SJSA1 (cell line): ENCODE data around the gene PANK1. TPM values are rescaled to one million over a fixed set of nuclear protein-coding genes. Genes with fewer than 3 reads are reported as not detected.

Experiments
- DNase-seq, 2 experiments: peaks; one replicate each; pipeline ENCODE4 v3.0.0-alpha.2; 2015 to 2020; ENCODE audit warnings: low spot score in 2 of 2, low read depth in 1 of 2
- H3K27ac ChIP-seq: fragments of 250-450 bp; sonication (Bioruptor Pico); 2 replicates; pipeline ENCODE4 v1.5.1; 2020; ENCODE audit warnings: mild to moderate bottlenecking, moderate library complexity
- H3K27me3 ChIP-seq: fragments of 250-450 bp; sonication (Bioruptor Pico); replicated peaks from 2 replicates; pipeline ENCODE4 v1.5.1; 2020; ENCODE audit warnings: mild to moderate bottlenecking, moderate library complexity
- H3K36me3 ChIP-seq: fragments of 250-450 bp; sonication (Bioruptor Pico); 2 replicates; pipeline ENCODE4 v1.5.1; 2020; ENCODE audit warnings: mild to moderate bottlenecking
- H3K4me1 ChIP-seq: fragments of 250-450 bp; sonication (Bioruptor Pico); replicated peaks from 2 replicates; pipeline ENCODE4 v1.6.1; 2021; ENCODE audit warnings: mild to moderate bottlenecking
- H3K4me3 ChIP-seq: fragments of 250-450 bp; sonication (Bioruptor Pico); 2 replicates; pipeline ENCODE4 v1.5.1; 2020; ENCODE audit warnings: mild to moderate bottlenecking
- H3K9me3 ChIP-seq: fragments of 250-450 bp; sonication (Bioruptor Pico); replicated peaks from 2 replicates; pipeline ENCODE4 v1.5.1; 2020; ENCODE audit warnings: mild to moderate bottlenecking
- total RNA-seq: library from RNA; depleted of rRNA; stranded (reverse); fragments of >200 nt; shearing (Covaris generic); gene quantifications from 2 replicates; pipeline ENCODE4 v1.2.3, GENCODE V29; 2014

The PANK1 gene
- total RNA-seq, 1 experiment from 2014 or later = 6.7 TPM

DNA sequence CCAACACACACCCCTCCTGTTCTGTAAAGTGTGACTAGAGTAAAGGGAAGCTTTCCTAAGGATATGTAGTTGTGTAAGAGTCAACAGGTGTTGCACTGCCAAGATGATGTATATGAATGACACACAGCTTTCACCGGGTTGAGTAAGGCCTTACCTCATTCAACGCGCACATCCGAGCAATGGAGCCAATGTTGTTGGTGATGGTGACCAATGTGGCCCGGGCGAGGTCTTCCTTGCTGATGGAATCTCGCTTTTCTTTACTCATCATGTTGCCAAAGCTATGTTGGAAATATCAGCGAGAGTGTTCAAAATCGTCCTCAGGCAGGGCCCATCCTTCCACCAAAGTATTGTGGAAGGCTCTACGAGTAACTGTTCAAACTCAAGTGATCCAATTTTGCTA is 52.0 kb downstream of the PANK1 start:
- Histone ChIP-seq H3K27me3 (no peaks in the 10 kb centered on the region), H3K4me3 (no peak overlapping the region), H3K9me3 (no peaks in the 10 kb centered on the region), H3K4me1 (peaks cover 11% of the 10 kb centered on the region), H3K27ac (no peak overlapping the region), H3K36me3 (no peaks in the 10 kb centered on the region; the same call in 1 of the 2 replicates)
- DNase-seq = no peak

DNA sequence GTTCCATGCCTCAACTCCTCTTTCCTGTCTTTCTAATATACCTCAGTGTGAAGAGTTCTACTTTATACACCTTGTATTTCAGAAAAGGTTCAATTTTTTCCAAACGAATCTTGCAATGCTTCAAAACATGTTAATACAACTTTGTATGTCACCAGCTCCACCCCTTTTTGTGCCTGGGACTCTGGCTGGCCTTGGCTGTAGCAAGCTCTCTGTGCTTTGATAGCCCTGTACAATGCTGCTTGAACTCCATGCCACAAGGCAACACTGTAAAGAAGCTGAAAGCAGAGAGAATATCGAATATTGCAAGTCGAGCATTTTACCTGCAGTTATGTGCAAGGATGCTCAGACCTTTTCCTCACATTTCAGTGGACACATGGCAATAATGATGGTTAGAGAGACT is 52.5 kb downstream of the PANK1 start:
- Histone ChIP-seq H3K36me3 (no peaks in the 10 kb centered on the region; the same call in 1 of the 2 replicates), H3K4me3 (no peak overlapping the region), H3K4me1 (peaks cover 11% of the 10 kb centered on the region), H3K27me3 (no peaks in the 10 kb centered on the region), H3K27ac (no peak overlapping the region), H3K9me3 (no peaks in the 10 kb centered on the region)
- no peak for DNase-seq

DNA sequence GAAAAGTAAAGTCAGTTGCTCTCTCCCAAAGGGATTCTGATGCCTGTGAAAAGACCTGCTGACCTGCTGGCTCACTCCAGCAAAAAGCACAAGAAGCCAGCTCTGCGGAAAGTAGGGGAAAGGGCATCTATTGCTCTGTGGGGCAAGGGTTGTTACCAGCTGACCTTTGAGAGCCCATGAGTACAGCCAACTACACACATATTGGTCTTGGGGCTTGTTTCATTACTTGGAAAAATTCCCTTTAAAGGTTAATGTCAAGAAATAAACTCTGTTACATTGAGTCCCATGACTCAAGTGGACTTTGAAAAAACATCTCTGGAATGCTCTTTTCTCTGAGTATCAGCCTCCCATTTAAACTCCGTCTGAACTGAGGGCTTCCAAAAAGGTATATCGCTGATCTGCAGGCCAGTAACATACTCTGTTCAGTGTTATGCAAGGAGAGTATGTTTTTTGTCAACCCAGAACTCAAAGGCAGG is 53.2 kb downstream of the PANK1 start:
- Histone ChIP-seq H3K36me3 (no peaks in the 10 kb centered on the region; the same call in 1 of the 2 replicates), H3K9me3 (no peaks in the 10 kb centered on the region), H3K4me3 (no peak overlapping the region), H3K27me3 (no peaks in the 10 kb centered on the region), H3K4me1 (peaks cover 11% of the 10 kb centered on the region), H3K27ac (no peak overlapping the region)
- no peak for DNase-seq

DNA sequence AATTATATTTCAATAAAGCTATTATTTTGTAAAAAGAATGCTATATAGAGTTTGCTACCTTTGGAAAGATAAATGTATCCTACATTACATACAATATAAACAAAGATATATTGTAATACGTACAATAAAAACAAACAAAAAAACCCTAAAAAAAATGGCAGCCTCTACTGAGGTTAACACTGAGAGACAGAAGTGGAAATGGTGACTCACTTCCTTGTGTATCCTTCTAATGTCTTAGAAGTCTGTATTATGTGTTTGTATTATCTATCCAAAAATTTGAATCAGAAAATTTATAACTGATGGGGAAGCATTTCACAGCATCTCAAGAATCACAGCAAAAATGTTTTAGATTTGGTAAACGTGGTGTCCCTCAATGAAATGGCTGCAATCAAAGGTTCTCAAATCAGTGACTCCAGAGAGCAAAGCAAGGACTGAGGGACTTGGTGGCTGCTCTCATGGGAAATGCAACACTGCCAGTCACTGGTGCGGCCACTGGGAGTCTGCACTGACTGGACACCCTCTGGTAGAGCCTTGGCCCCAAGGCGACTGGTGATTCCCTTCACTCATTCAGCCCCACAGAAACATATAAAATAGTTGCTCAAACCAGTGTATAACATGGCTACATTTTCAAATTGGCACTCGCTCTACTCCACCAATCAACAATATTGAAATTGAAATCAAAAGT is 53.8 kb downstream of the PANK1 start:
- Histone ChIP-seq H3K9me3 (no peaks in the 10 kb centered on the region), H3K36me3 (no peaks in the 10 kb centered on the region; the same call in 1 of the 2 replicates), H3K4me1 (peaks cover 11% of the 10 kb centered on the region), H3K27me3 (no peaks in the 10 kb centered on the region), H3K4me3 (no peak overlapping the region), H3K27ac (no peak overlapping the region)
- DNase-seq = no peak

DNA sequence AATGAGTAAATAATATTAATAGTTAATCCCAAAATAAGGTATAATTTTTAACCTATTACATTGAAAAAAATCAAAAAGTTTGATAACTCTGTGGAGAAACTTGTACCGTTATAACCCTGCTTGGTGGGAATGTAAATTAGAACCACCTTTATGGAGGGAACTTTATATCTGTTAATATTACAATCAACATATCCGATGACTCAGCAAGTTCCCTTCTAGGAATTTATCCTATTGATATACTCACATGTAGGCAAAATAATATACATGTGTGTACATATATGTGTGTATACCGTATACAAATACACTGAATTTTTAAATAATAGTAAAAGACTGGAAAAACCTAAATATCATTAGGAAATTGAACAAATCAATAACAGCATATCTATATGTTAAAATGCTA is 54.7 kb downstream of the PANK1 start:
- Histone ChIP-seq H3K36me3 (no peaks in the 10 kb centered on the region; the same call in 1 of the 2 replicates), H3K4me1 (peaks cover 11% of the 10 kb centered on the region), H3K27ac (no peak overlapping the region), H3K4me3 (no peak overlapping the region), H3K9me3 (no peaks in the 10 kb centered on the region), H3K27me3 (no peaks in the 10 kb centered on the region)
- DNase-seq = no peak

DNA sequence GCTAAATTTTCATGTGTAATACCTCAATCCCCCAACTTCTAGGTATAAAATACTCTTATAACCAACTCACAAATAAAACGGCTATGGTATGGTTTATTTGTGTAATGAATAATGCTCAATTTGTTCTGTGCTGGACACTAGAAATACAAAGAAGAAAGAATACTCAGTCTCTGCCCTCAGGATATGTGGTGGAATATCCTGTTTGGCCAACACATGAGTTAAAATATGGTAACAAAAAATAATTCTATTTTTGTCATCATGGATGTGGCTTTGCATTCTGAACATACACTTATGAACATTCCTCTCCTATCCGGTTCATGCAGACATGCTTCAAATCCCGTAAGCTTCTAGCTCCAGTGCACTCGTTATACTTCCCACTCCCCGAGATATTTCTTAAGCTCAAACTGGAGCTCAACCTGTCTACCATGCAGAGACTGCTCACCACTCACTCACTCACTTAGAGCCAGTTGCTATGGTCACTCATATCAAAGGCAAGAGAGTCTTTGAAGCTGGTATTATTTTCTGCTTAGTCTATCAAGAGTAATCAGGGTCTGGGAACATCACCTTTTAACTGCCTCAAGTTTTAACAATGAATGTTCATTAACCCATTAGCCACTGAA is 55.8 kb downstream of the PANK1 start:
- Histone ChIP-seq H3K4me1 (peaks cover 11% of the 10 kb centered on the region), H3K27me3 (no peaks in the 10 kb centered on the region), H3K36me3 (no peaks in the 10 kb centered on the region; the same call in 1 of the 2 replicates), H3K9me3 (no peaks in the 10 kb centered on the region), H3K27ac (no peak overlapping the region), H3K4me3 (no peak overlapping the region)
- DNase-seq = no peak

DNA sequence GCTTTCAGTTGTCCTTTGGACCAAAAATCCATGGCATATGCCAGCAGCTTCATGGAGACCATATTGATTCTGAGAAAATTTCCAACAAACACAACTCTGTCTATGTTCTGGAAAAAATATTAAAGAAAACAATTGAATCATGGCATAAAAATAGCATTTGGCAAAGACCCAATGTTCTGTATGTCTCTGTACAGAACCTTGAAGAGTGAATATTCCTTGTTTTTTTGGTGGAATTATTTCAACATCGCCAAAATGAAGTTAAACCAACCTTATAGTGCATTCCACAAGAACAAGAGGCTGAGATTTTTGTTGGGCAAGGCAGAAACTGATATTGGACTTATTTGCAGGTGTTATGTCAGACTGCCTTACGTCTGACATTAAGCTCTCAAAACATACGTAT is 56.4 kb downstream of the PANK1 start:
- no peaks in the 10 kb centered on the region for H3K27me3 ChIP-seq
- H3K4me3 ChIP-seq = no peak overlapping the region
- H3K4me1 ChIP-seq = peaks cover 11% of the 10 kb centered on the region
- no peak overlapping the region for H3K27ac ChIP-seq
- H3K9me3 ChIP-seq = no peaks in the 10 kb centered on the region
- H3K36me3 ChIP-seq = no peaks in the 10 kb centered on the region; the same call in 1 of the 2 replicates
- DNase-seq = no peak

DNA sequence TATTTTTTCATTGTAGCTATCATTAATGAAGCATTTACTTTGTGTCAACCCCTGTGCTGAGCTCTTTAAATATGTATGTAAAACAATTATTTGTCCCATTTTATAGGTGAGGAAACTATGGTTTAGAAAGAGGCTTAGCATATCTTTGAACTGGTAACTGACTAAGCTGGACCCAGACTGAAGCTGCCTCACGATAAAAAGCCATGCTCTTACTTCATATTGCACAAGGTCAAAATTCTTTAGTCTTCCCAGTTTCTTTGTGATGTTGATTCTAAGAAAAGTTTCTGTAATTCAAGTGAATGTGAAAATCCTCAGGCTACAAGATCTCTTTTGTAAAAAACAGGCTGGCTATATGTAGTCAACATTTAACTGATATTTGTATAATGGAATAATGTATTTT is 63.0 kb downstream of the PANK1 start:
- Histone ChIP-seq H3K4me3 (no peak overlapping the region), H3K27me3 (no peaks in the 10 kb centered on the region), H3K27ac (no peak overlapping the region), H3K36me3 (no peaks in the 10 kb centered on the region), H3K9me3 (no peaks in the 10 kb centered on the region), H3K4me1 (no peaks in the 10 kb centered on the region)
- no peak for DNase-seq

DNA sequence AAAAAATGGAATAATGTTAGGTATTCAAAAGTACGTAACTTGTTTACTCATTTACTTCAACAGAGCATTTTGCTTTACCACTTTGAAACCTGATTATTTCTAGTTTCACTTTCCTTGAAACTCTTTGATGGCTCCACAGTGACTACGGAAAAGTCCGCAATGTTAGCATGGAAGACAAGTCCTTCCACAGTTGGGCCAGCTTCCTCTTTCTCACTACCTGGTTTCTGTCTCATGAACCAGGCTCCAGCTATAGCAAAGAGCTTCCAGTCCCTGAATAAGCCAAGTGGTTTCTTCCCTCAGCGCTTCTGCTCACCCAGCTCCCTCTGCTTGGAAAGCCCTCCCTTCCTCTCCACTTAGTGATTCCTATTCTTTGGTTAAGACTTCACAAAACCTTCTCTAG is 64.8 kb downstream of the PANK1 start:
- Histone ChIP-seq H3K4me3 (no peak overlapping the region), H3K36me3 (no peaks in the 10 kb centered on the region), H3K9me3 (no peaks in the 10 kb centered on the region), H3K27me3 (no peaks in the 10 kb centered on the region), H3K27ac (no peak overlapping the region), H3K4me1 (no peaks in the 10 kb centered on the region)
- no peak for DNase-seq

DNA sequence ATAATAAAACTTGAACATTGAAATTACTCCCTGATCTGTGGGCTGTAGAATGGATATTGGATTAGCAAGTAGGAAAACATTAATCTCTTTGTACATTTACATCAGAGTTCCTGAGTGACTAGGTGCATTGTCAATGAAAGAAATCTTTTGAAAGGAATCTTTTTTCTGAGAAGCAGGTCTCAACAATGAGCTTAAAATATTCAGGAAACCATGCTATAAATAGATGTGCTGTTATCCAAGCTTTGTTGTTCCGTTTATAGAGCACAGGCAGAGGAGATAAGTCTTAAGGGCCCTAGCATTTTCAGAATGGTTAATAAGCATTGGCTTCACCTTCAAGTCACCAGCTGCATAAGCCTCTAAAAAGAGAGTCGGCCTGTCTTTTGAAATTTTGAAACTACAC is 68.3 kb downstream of the PANK1 start:
- H3K9me3 ChIP-seq = no peaks in the 10 kb centered on the region
- H3K27me3 ChIP-seq = no peaks in the 10 kb centered on the region
- H3K4me3 ChIP-seq = no peak overlapping the region
- peaks cover 5% of the 10 kb centered on the region for H3K4me1 ChIP-seq
- H3K27ac ChIP-seq = no peak overlapping the region
- no peak for DNase-seq
- H3K36me3 ChIP-seq = no peaks in the 10 kb centered on the region

DNA sequence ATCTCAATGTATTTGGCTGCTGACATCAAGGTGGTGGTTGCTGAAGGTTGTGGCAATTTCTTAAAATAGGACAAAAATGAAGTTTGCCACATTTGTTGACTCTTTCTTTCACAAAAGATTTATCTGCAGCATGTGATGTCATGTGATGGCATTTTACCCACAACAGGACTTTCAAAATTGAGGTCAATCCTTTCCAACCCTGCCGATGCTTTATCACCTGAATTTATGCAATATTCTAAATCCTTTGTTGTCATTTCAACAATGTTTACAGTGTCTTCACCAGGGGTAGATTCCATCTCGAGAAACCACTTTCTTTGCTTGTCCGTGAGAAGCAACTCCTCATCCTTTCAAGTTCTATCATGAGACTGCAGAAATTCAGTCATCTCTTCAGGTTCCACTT is 69.0 kb downstream of the PANK1 start:
- no peak for DNase-seq
- no peak overlapping the region for H3K27ac ChIP-seq
- no peaks in the 10 kb centered on the region for H3K27me3 ChIP-seq
- no peaks in the 10 kb centered on the region for H3K36me3 ChIP-seq
- H3K4me3 ChIP-seq = no peak overlapping the region
- H3K9me3 ChIP-seq = no peaks in the 10 kb centered on the region
- H3K4me1 ChIP-seq = peaks cover 5% of the 10 kb centered on the region

DNA sequence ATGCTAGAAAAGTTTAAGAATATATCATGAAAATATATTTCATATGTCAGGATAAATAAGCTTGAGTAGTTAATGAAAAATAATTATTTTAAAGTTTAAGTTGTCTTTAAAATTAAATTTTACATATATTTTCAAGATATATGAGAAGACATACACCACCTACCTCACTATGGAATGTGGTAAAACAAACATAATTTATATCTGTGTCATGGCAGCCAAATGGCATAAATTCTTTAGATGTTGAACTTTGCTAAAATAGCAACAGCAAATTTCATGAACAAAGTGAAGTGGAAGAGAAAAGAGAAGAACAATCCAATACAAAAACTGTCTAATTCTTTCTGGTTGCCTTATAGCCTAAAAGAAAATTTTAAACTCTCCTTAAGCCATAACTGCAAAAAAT is 70.0 kb downstream of the PANK1 start:
- DNase-seq = no peak
- Histone ChIP-seq H3K4me3 (no peak overlapping the region), H3K27me3 (no peaks in the 10 kb centered on the region), H3K4me1 (peaks cover 5% of the 10 kb centered on the region), H3K9me3 (no peaks in the 10 kb centered on the region), H3K36me3 (no peaks in the 10 kb centered on the region), H3K27ac (no peak overlapping the region)

DNA sequence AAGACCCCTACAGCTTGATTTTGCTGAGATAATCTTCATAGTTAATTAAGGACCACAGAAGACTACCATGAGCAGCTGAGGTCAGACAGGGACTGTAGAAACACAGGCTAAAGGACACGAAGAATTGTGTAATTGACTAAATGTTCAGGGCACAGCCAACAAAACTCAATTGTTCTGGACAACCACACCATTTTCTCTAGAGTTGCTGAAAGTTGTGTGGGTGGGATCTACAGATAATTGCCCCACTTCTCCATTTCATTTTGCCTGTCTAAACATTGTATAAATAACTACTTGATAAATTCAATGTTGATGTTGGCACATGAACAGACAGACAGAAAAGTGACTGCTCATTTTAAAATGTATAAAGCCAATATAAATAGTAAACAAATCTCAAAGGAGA is 70.7 kb downstream of the PANK1 start:
- no peak overlapping the region for H3K27ac ChIP-seq
- DNase-seq = no peak
- peaks cover 5% of the 10 kb centered on the region for H3K4me1 ChIP-seq
- H3K4me3 ChIP-seq = no peak overlapping the region
- H3K27me3 ChIP-seq = no peaks in the 10 kb centered on the region
- no peaks in the 10 kb centered on the region for H3K36me3 ChIP-seq
- no peaks in the 10 kb centered on the region for H3K9me3 ChIP-seq

DNA sequence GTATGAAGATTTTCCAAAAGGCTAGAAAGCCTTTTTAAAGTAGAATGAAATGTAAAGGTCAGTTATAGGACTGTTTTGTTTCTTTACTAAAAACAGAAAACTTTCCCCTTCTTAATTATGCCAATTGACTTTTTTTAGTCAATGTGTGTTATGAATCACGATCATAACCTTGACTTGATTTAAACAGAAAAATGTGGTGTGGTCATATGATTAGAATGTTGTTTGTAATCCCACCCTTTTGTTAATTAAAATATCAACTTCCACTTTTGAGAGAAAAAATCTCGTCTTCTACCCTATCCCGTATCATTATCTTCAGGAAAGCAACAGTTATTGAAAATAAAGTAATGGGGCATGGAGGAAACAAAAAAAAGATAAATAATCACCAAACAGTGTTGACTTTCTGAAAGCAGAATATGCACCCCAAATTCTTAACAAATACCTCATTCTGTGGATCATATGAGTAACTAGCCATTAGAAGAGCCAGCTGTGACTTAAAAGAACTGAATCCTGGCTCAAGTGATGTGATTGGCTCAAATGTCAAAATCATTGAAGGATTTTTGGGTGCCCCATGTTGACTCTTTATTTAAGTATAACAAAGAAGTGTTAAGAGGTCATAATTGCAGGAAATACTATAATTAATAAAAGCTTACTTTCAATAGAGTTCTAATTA is 77.3 kb downstream of the PANK1 start:
- Histone ChIP-seq H3K4me1 (no peaks in the 10 kb centered on the region), H3K4me3 (no peak overlapping the region), H3K9me3 (no peaks in the 10 kb centered on the region), H3K27ac (no peak overlapping the region), H3K36me3 (no peaks in the 10 kb centered on the region), H3K27me3 (no peaks in the 10 kb centered on the region)
- DNase-seq = no peak
